ENCODE results near the gene PLIN5. TPM values are rescaled to one million over a fixed set of nuclear protein-coding genes. Genes with fewer than 3 reads are reported as not detected.

PLIN5 gene
- total RNA-seq, 1 experiment from 2014 or later: 8.1 TPM

DNA sequence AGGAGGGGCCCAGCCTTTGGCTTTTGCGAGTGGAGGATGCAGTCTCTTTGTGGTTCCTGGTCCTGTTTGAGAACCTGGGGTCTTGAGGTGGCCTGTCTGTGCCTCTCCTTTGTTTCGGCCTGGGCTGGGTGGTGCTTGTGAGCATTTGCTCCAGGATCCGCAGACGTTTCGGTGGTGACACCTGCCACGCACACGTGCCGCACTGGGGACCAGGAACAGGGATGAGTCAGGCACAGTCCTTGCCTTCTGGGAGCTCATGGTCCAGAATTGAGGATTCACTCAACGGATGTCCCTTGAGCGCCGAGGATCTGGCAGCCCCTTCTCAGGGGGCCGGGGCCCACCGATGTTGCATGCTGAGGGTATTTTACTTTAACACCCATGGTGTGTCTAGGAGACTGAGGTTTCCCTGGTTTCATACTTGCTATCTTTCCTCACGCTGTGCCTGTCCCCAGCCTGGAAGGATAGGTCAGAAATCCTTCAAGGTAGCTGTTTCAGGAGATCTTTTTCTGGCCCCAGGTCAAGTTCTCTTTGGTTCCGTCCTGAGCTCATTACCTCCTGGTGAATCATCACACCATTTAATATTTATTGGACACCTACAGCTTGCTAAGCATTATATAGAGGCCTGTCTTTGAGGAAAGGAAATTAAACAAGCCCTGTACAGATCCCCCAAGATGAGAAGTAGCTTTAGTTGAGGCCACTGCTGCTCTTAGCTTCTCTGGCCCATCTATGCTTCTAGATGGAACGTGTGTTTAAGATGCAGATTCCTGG, 57.8 kb downstream of the PLIN5 start:
- BruUV-seq (replicated peaks): TSS peak; percentile 26
- Histone ChIP-seq H3K79me2 (ENCODE audit: insufficient read depth, low read length) (peaks cover 27% of the 10 kb centered on the region), H3K4me2 (ENCODE audit: low read length) (no peak overlapping the region), H3K27ac (ENCODE audit: low read depth, low read length) (no peak overlapping the region), H2AFZ (ENCODE audit: low read depth, low read length, poor library complexity, severe bottlenecking) (no peak overlapping the region), H3K4me3 (replicated peaks in 1 of 2; ENCODE audit: low read depth in 1 of 2, low read length in 2 of 2) (no peak overlapping the region), H3K9ac (ENCODE audit: low read length) (no peak overlapping the region), H3K27me3 (ENCODE audit: insufficient read depth, low read length) (no peaks in the 10 kb centered on the region), H3K4me1 (ENCODE audit: control insufficient read depth in 1 of 2, insufficient read depth in 2 of 2, low read length in 2 of 2) (peaks cover 8 to 16% of the 10 kb centered on the region in 2 experiments), H4K20me1 (ENCODE audit: insufficient read depth) (no peaks in the 10 kb centered on the region), H3K36me3 (ENCODE audit: control insufficient read depth in 1 of 2, insufficient read depth in 2 of 2, low read length in 2 of 2) (peaks cover 11 to 18% of the 10 kb centered on the region in 2 experiments), H3K9me3 (ENCODE audit: control insufficient read depth in 1 of 2, insufficient read depth in 1 of 2, low read depth in 1 of 2, low read length in 2 of 2) (no peaks in the 10 kb centered on the region), H3K9me2 (ENCODE audit: insufficient read depth) (no peaks in the 10 kb centered on the region)
- CTCF ChIA-PET: no interaction called here
- TF ChIP-seq EZH2 (IDR thresholded peaks at IDR 0.05) (no peak), POLR2AphosphoS5 (IDR thresholded peaks at IDR 0.05; ENCODE audit: low read depth, low read length) (no peak), ZNF274 (IDR thresholded peaks at IDR 0.05; ENCODE audit: low read depth, low read length) (no peak), ZFX (IDR thresholded peaks at IDR 0.05) (no peak), TCF7L2 (IDR thresholded peaks at IDR 0.05; ENCODE audit: borderline replicate concordance, extremely low read depth, insufficient read depth, insufficient read length) (no peak), REST (IDR thresholded peaks at IDR 0.05; ENCODE audit: low read depth) (no peak), ELF1 (IDR thresholded peaks at IDR 0.05; ENCODE audit: borderline replicate concordance, low read depth) (no peak), SP1 (IDR thresholded peaks at IDR 0.05; ENCODE audit: low read depth) (no peak), SRF (IDR thresholded peaks at IDR 0.05; ENCODE audit: low read depth) (no peak), JUND (IDR thresholded peaks at IDR 0.05) (no peak), ATF3 (IDR thresholded peaks at IDR 0.05) (no peak)
- TF ChIP-seq, protein P1, sequence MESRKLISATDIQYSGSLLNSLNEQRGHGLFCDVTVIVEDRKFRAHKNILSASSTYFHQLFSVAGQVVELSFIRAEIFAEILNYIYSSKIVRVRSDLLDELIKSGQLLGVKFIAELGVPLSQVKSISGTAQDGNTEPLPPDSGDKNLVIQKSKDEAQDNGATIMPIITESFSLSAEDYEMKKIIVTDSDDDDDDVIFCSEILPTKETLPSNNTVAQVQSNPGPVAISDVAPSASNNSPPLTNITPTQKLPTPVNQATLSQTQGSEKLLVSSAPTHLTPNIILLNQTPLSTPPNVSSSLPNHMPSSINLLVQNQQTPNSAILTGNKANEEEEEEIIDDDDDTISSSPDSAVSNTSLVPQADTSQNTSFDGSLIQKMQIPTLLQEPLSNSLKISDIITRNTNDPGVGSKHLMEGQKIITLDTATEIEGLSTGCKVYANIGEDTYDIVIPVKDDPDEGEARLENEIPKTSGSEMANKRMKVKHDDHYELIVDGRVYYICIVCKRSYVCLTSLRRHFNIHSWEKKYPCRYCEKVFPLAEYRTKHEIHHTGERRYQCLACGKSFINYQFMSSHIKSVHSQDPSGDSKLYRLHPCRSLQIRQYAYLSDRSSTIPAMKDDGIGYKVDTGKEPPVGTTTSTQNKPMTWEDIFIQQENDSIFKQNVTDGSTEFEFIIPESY (IDR thresholded peaks at IDR 0.05; ENCODE audit: extremely low read depth, insufficient replicate concordance, low read length): no peak
- TF ChIP-seq, protein P2, sequence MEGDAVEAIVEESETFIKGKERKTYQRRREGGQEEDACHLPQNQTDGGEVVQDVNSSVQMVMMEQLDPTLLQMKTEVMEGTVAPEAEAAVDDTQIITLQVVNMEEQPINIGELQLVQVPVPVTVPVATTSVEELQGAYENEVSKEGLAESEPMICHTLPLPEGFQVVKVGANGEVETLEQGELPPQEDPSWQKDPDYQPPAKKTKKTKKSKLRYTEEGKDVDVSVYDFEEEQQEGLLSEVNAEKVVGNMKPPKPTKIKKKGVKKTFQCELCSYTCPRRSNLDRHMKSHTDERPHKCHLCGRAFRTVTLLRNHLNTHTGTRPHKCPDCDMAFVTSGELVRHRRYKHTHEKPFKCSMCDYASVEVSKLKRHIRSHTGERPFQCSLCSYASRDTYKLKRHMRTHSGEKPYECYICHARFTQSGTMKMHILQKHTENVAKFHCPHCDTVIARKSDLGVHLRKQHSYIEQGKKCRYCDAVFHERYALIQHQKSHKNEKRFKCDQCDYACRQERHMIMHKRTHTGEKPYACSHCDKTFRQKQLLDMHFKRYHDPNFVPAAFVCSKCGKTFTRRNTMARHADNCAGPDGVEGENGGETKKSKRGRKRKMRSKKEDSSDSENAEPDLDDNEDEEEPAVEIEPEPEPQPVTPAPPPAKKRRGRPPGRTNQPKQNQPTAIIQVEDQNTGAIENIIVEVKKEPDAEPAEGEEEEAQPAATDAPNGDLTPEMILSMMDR (IDR thresholded peaks at IDR 0.05 in 2 of 3, conservative IDR thresholded peaks at IDR 0.05 in 1 of 3; ENCODE audit: borderline replicate concordance in 1 of 3, insufficient read depth in 1 of 3, low read depth in 2 of 3, low read length in 2 of 3): no peak
- TF ChIP-seq, protein P3, sequence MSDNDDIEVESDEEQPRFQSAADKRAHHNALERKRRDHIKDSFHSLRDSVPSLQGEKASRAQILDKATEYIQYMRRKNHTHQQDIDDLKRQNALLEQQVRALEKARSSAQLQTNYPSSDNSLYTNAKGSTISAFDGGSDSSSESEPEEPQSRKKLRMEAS (IDR thresholded peaks at IDR 0.05): no peak
- ATAC-seq: no peak
- intact Hi-C loops (cut with micrococcal nuclease): no loop called here
- RAD21 ChIA-PET (ENCODE audit: low non-redundant PET in 1 of 2, low total read pairs in 2 of 2, uncharacterized antibody in 2 of 2, unreplicated experiment in 2 of 2): no interaction called here
- POLR2A ChIA-PET: no interaction called here
- DNase-seq (ENCODE audit: low read depth, low spot score): no peak

Measured in HCT116 (cell line).